MM.1S (cell line): ENCODE data around the gene TGFB2.

Experiments used
- EZH2 ChIP-seq: fragments of 300-600 bp; sonication (generic); optimal IDR thresholded peaks from 2 replicates; pipeline ENCODE3; 2017; ENCODE audit warnings: low read depth, mild to moderate bottlenecking, antibody characterized with exemption, low read length, mixed read lengths
- EZH2phosphoT487 ChIP-seq: fragments of 300-600 bp; sonication (generic); IDR thresholded peaks from 2 replicates; pipeline ENCODE4 v1.6.1; 2018; ENCODE audit warnings: antibody characterized with exemption, low read length
- TF ChIP-seq, protein P1 (sequence below): fragments of 300-600 bp; sonication (generic); IDR thresholded peaks from 2 replicates; pipeline ENCODE4 v1.5.1; 2016; ENCODE audit warnings: antibody characterized with exemption, low read length, mixed read lengths

- TF ChIP-seq, protein P1, sequence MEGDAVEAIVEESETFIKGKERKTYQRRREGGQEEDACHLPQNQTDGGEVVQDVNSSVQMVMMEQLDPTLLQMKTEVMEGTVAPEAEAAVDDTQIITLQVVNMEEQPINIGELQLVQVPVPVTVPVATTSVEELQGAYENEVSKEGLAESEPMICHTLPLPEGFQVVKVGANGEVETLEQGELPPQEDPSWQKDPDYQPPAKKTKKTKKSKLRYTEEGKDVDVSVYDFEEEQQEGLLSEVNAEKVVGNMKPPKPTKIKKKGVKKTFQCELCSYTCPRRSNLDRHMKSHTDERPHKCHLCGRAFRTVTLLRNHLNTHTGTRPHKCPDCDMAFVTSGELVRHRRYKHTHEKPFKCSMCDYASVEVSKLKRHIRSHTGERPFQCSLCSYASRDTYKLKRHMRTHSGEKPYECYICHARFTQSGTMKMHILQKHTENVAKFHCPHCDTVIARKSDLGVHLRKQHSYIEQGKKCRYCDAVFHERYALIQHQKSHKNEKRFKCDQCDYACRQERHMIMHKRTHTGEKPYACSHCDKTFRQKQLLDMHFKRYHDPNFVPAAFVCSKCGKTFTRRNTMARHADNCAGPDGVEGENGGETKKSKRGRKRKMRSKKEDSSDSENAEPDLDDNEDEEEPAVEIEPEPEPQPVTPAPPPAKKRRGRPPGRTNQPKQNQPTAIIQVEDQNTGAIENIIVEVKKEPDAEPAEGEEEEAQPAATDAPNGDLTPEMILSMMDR: no peak
- TF ChIP-seq EZH2phosphoT487 (no peak), EZH2 (no peak)
Measured at GRCh38 chr1:218430822-218431221, 85.7 kb downstream of the TGFB2 start.
